Keratinocyte (primary cell): Measurements from ENCODE around the gene UBR3. TPM values are rescaled to one million over a fixed set of nuclear protein-coding genes. Genes with fewer than 3 reads are reported as not detected.
A peak's percentile ranks its signal among the peaks of the same experiment; 100 is the strongest.

Experiments used
- DNase-seq: peaks from one replicate; pipeline ENCODE4 v3.0.0-alpha.2; 2011; ENCODE audit warnings: low read depth, missing footprints, low spot score
- FAIRE-seq: peaks from 2 replicates; lab custom pipeline; 2011; peaks lifted over from hg19 to GRCh38; lab: Jason Lieb, UNC
- H2AFZ ChIP-seq: 2 replicates; pipeline ENCODE4 v1.6.0; 2012; ENCODE audit warnings: low read length, control low read depth, inconsistent platforms; ENCODE audit not compliant: control insufficient read depth
- H3K27ac ChIP-seq: 2 replicates; pipeline ENCODE4 v1.5.1; 2011; ENCODE audit warnings: low read length; ENCODE audit not compliant: control insufficient read depth, insufficient read depth
- H3K27me3 ChIP-seq: 3 replicates; pipeline ENCODE4 v1.6.0; 2011; ENCODE audit warnings: low read length; ENCODE audit not compliant: control insufficient read depth, insufficient read depth; ENCODE audit errors: extremely low read depth
- H3K36me3 ChIP-seq, 2 experiments: 2 replicates in 1 of 2; 3 replicates in 1 of 2; pipeline ENCODE4 v1.5.1; 2011; ENCODE audit warnings: low read length in 2 of 2, mild to moderate bottlenecking in 1 of 2; ENCODE audit not compliant: control insufficient read depth in 2 of 2, insufficient read depth in 2 of 2; ENCODE audit errors: extremely low read depth in 1 of 2
- H3K4me1 ChIP-seq: 3 replicates; pipeline ENCODE4 v1.5.1; 2011; ENCODE audit warnings: low read length; ENCODE audit not compliant: control insufficient read depth, insufficient read depth; ENCODE audit errors: extremely low read depth
- H3K4me2 ChIP-seq: 3 replicates; pipeline ENCODE4 v1.6.0; 2011; ENCODE audit warnings: low read depth, low read length; ENCODE audit not compliant: control insufficient read depth, insufficient read depth; ENCODE audit errors: extremely low read depth
- H3K4me3 ChIP-seq, 3 experiments: fragments of 200-600 bp in 1 of 3; sonication (generic) in 1 of 3; 2 replicates in 2 of 3; 3 replicates in 1 of 3; pipeline ENCODE4 v1.5.1; 2011 to 2016; ENCODE audit warnings: low read length in 3 of 3, mild to moderate bottlenecking in 3 of 3, control low read depth in 2 of 3, inconsistent platforms in 1 of 3, low read depth in 1 of 3, mixed read lengths in 1 of 3, mixed run types in 1 of 3, moderate library complexity in 1 of 3; ENCODE audit not compliant: control insufficient read depth in 2 of 3, insufficient read depth in 2 of 3; ENCODE audit errors: extremely low read depth in 1 of 3
- H3K79me2 ChIP-seq: 2 replicates; pipeline ENCODE4 v1.6.0; 2012; ENCODE audit warnings: low read length; ENCODE audit not compliant: control insufficient read depth, insufficient read depth
- H3K9ac ChIP-seq: 3 replicates; pipeline ENCODE4 v1.6.0; 2011; ENCODE audit warnings: low read length; ENCODE audit not compliant: control insufficient read depth, insufficient read depth; ENCODE audit errors: extremely low read depth
- H3K9me1 ChIP-seq: 3 replicates; pipeline ENCODE4 v1.6.0; 2011; ENCODE audit warnings: low read length; ENCODE audit not compliant: control insufficient read depth, insufficient read depth; ENCODE audit errors: extremely low read depth
- H3K9me3 ChIP-seq: 2 replicates; pipeline ENCODE4 v1.5.1; 2012; ENCODE audit warnings: low read depth, low read length; ENCODE audit not compliant: control insufficient read depth
- H4K20me1 ChIP-seq: 3 replicates; pipeline ENCODE4 v1.6.0; 2011; ENCODE audit warnings: low read length; ENCODE audit not compliant: control insufficient read depth, insufficient read depth; ENCODE audit errors: extremely low read depth
- EZH2 ChIP-seq: IDR thresholded peaks from one replicate; pipeline ENCODE4 v1.6.1; 2012; ENCODE audit warnings: inconsistent platforms, mild to moderate bottlenecking, low read length, moderate library complexity
- dilution Hi-C: fragments of 300-500 bp; cut with MboI; formaldehyde crosslinking; loops from one replicate; pipeline ENCODE4 v1.7.0; 2020; ENCODE audit warnings: low sequenced_read_pairs; ENCODE audit not compliant: extremely low pct_ligation_motif_present
- polyA plus RNA-seq, 5 experiments: library from polyadenylated mRNA; depleted of rRNA in 3 of 5; stranded (reverse) in 3 of 5; stranded (forward) in 1 of 5; unstranded in 1 of 5; fragments of >200 nt; gene quantifications; 1 replicate in 1 of 5; 2 replicates in 3 of 5; 3 replicates in 1 of 5; pipeline versions ENCODE4 v1.2.1 to v1.2.3, GENCODE V29; 2011 to 2012; ENCODE audit warnings: missing spikeins in 2 of 5, low read depth in 1 of 5, low replicate concordance in 1 of 5
- TF ChIP-seq, protein P1 (sequence below), 3 experiments: IDR thresholded peaks in 1 of 3; conservative IDR thresholded peaks in 1 of 3; optimal IDR thresholded peaks in 1 of 3; 2 replicates in 2 of 3; 3 replicates in 1 of 3; pipeline versions ENCODE3 to v1.5.1; 2011; ENCODE audit warnings: low read length in 3 of 3, mild to moderate bottlenecking in 3 of 3, moderate library complexity in 2 of 3, control low read depth in 1 of 3, inconsistent platforms in 1 of 3; ENCODE audit not compliant: insufficient read depth in 2 of 3; ENCODE audit errors: extremely low read depth in 1 of 3

Gene UBR3
- polyA plus RNA-seq, 1 donor (not counting 4 experiments of a cell fraction or from before 2014, with no cell fraction given), result 14.7 TPM

DNA sequence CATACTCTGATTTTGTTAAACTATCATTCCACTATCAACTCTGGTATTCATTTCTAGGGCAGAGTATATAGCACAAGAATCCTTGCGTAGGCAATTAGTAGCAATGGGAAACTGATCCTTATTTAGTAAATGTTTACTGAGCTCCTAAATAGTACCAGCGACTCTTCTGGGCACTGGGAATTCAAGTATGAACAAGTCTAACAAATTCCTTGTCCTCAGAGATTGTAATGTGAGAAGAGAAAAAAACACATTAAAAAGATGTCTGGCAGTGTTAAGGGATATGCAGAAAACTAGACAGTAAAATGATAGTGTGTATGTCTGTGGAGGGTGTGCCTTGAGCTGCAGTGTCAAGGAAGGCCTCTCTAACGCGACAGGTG is 3.3 kb upstream of the UBR3 start:
- Histone ChIP-seq H3K9ac (peak overlapping the region; percentile 86), H3K4me2 (peak overlapping the region; percentile 90), H3K27me3 (no peaks in the 10 kb centered on the region), H3K4me1 (peaks cover 33% of the 10 kb centered on the region), H3K4me3 (peak overlapping the region; percentile 85 to 96 (median 95)), H3K9me1 (no peaks in the 10 kb centered on the region), H3K79me2 (peaks cover 54% of the 10 kb centered on the region), H3K36me3 (peaks cover 1 to 7% of the 10 kb centered on the region in 2 experiments), H3K9me3 (no peaks in the 10 kb centered on the region), H3K27ac (peak overlapping the region; percentile 90), H2AFZ (peak overlapping the region; percentile 93), H4K20me1 (peaks cover 9% of the 10 kb centered on the region)
- TF ChIP-seq, protein P1, sequence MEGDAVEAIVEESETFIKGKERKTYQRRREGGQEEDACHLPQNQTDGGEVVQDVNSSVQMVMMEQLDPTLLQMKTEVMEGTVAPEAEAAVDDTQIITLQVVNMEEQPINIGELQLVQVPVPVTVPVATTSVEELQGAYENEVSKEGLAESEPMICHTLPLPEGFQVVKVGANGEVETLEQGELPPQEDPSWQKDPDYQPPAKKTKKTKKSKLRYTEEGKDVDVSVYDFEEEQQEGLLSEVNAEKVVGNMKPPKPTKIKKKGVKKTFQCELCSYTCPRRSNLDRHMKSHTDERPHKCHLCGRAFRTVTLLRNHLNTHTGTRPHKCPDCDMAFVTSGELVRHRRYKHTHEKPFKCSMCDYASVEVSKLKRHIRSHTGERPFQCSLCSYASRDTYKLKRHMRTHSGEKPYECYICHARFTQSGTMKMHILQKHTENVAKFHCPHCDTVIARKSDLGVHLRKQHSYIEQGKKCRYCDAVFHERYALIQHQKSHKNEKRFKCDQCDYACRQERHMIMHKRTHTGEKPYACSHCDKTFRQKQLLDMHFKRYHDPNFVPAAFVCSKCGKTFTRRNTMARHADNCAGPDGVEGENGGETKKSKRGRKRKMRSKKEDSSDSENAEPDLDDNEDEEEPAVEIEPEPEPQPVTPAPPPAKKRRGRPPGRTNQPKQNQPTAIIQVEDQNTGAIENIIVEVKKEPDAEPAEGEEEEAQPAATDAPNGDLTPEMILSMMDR (optimal IDR thresholded peaks at IDR 0.05 in 1 of 3, IDR thresholded peaks at IDR 0.05 in 1 of 3, conservative IDR thresholded peaks at IDR 0.05 in 1 of 3; ENCODE audit: extremely low read depth in 1 of 3, insufficient read depth in 2 of 3, low read length in 3 of 3), result no peak
- no peak for TF ChIP-seq EZH2
- no peak for DNase-seq
- dilution Hi-C loops, result no loop called here
- FAIRE-seq, result no peak

DNA sequence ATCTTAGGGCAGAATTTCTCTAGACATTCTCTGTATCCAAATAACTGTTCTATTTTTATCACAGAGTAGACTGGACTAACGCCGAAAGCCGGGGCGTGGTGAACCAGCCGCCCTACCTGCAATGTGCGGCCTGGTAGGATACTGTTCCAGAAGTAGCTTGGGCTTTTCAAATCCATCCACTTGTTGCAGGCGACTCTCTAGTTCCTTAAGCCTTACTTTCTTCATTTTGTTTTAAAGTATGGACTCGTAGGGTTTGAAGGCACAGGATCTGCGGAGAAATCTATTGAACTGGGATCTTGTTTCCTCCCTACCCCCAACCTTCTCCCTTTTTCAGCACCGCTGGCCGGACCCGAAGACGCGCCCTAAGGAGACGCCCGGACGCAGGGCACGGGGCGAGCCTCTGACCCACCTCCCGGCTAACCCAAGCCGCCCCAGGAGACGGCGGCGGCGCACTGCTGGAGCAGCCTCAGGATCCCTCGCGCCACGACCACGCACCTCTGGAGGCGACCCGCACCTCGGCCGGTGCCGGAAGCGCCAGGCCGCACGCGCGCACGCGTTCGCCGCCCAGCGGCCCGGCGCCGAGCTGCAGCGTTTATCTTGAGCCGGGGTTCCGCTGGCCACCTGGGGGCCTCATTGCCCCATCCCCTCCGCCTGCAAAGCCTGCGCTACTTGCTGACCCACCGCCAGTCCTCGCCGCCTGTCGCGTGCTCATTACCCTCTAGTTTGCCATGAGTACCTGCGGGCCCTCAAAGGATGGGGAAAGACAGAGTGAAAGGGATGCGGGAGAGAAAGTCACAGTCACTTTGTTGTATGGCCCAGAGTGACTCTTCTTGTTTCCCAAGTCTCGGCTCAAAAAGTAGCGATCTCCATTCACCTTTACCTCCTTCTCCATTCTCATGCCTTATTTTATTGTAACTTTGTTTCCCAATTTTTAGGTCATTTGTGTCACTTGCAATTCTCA is 2.6 kb upstream of the UBR3 start, which contains the start of gene METTL5:
Gene METTL5 (minus strand): TSS at position 533 of the 961 bp plus-strand sequence. CDS start 308 bp downstream, at position 225.
- TF ChIP-seq, protein P1 (optimal IDR thresholded peaks at IDR 0.05 in 1 of 3, IDR thresholded peaks at IDR 0.05 in 1 of 3, conservative IDR thresholded peaks at IDR 0.05 in 1 of 3; ENCODE audit: extremely low read depth in 1 of 3, insufficient read depth in 2 of 3, low read length in 3 of 3), result peak; percentile 84 to 94 (median 89)
- TF ChIP-seq EZH2, result no peak
- H3K4me3 ChIP-seq, result peak within 1 kb of the TSS; percentile 85 to 96 (median 95)
- H3K9me1 ChIP-seq, result no peaks in the 10 kb centered on the region
- H3K36me3 ChIP-seq, result peaks cover 0 to 4% of the 10 kb centered on the region in 2 experiments
- H3K4me2 ChIP-seq, result peak within 1 kb of the TSS; percentile 90
- H3K9me3 ChIP-seq, result no peaks in the 10 kb centered on the region
- no peaks in the 10 kb centered on the region for H3K27me3 ChIP-seq
- peak within 1 kb of the TSS; percentile 86 for H3K9ac ChIP-seq
- FAIRE-seq, result no peak
- peaks cover 56% of the 10 kb centered on the region for H3K79me2 ChIP-seq
- DNase-seq, result no peak
- peak within 1 kb of the TSS; percentile 93 for H2AFZ ChIP-seq
- dilution Hi-C loops, result no loop called here
- H4K20me1 ChIP-seq, result peaks cover 10% of the 10 kb centered on the region
- H3K27ac ChIP-seq, result peak within 1 kb of the TSS; percentile 90
- H3K4me1 ChIP-seq, result peaks cover 31% of the 10 kb centered on the region
